SU-DHL-6 (cell line): ENCODE measurements around the gene FSD2.

Experiments used
- H2AFZ ChIP-seq: fragments of 200-600 bp; sonication (generic); 2 replicates; pipeline ENCODE4 v1.6.1; 2014; ENCODE audit warnings: low read depth, mild to moderate bottlenecking, moderate library complexity, mixed read lengths, antibody characterized with exemption, low read length; ENCODE audit not compliant: severe bottlenecking
- H3F3A ChIP-seq: fragments of 200-600 bp; shearing (Covaris generic); 2 replicates; pipeline ENCODE4 v1.6.0; 2016; ENCODE audit warnings: antibody characterized with exemption, mild to moderate bottlenecking; ENCODE audit not compliant: insufficient read depth
- H3K27ac ChIP-seq: fragments of 200-600 bp; sonication (generic); 2 replicates; pipeline ENCODE4 v1.5.1; 2016; ENCODE audit warnings: low read depth, mild to moderate bottlenecking, low read length, moderate library complexity, mixed read lengths
- H3K27me3 ChIP-seq: fragments of 200-600 bp; sonication (generic), shearing (Covaris generic); 2 replicates; pipeline ENCODE4 v1.6.0; 2014; ENCODE audit warnings: mild to moderate bottlenecking, low read length
- H3K36me3 ChIP-seq: fragments of 200-600 bp; sonication (generic); 2 replicates; pipeline ENCODE4 v1.6.1; 2014; ENCODE audit warnings: mild to moderate bottlenecking, low read length, mixed read lengths
- H3K4me2 ChIP-seq: fragments of 300-600, 200-600 bp; shearing (Covaris generic), sonication (generic); 2 replicates; pipeline ENCODE4 v1.6.0; 2014; ENCODE audit warnings: low read length, low read depth, mild to moderate bottlenecking; ENCODE audit not compliant: poor library complexity, severe bottlenecking
- H3K4me3 ChIP-seq: fragments of 200-600 bp; sonication (generic); 2 replicates; pipeline ENCODE4 v1.5.1; 2014; ENCODE audit warnings: antibody characterized with exemption, low read length, mild to moderate bottlenecking, mixed read lengths; ENCODE audit not compliant: insufficient read depth, poor library complexity, severe bottlenecking
- H3K79me2 ChIP-seq: fragments of 200-600 bp; sonication (generic); 2 replicates; pipeline ENCODE4 v1.6.1; 2014; ENCODE audit warnings: mild to moderate bottlenecking, low read length, moderate library complexity; ENCODE audit not compliant: insufficient read depth
- H3K9ac ChIP-seq: fragments of 200-600 bp; sonication (generic); 2 replicates; pipeline ENCODE4 v1.7.0; 2014; ENCODE audit warnings: mild to moderate bottlenecking, low read length
- H3K9me2 ChIP-seq: fragments of 200-600 bp; sonication (generic); replicated peaks from 2 replicates; pipeline ENCODE4 v1.6.1; 2014; ENCODE audit warnings: low read length; ENCODE audit not compliant: insufficient read depth
- H3K9me3 ChIP-seq: fragments of 200-600 bp; sonication (generic); 2 replicates; pipeline ENCODE4 v1.6.1; 2014; ENCODE audit warnings: low read length, mixed read lengths; ENCODE audit not compliant: insufficient read depth
- H4K20me1 ChIP-seq: fragments of 200-600 bp; sonication (generic); 2 replicates; pipeline ENCODE4 v1.6.1; 2014; ENCODE audit warnings: low read depth, mild to moderate bottlenecking, antibody characterized with exemption, low read length, moderate library complexity, mixed read lengths
- CTCF ChIP-seq: fragments of 200-600 bp; sonication (generic); IDR thresholded peaks from one replicate; pipeline ENCODE4 v1.5.1; 2017; ENCODE audit warnings: antibody characterized with exemption, mild to moderate bottlenecking, low read length, moderate library complexity; ENCODE audit not compliant: insufficient read depth, poor library complexity, severe bottlenecking
- EZH2phosphoT487 ChIP-seq: fragments of 200-600 bp; sonication (generic), shearing (Covaris generic); conservative IDR thresholded peaks from 2 replicates; pipeline ENCODE4 v1.6.1; 2018; ENCODE audit warnings: mild to moderate bottlenecking, antibody characterized with exemption, low read length, moderate library complexity, mixed read lengths

FSD2 gene

GRCh38 chr15:82726816-82727215 is 79.1 kb downstream of the FSD2 start:
- H2AFZ ChIP-seq: no peak overlapping the region
- H3K9me2 ChIP-seq: no peaks in the 10 kb centered on the region
- H3K79me2 ChIP-seq: no peaks in the 10 kb centered on the region
- TF ChIP-seq EZH2phosphoT487 (no peak), CTCF (no peak)
- no peaks in the 10 kb centered on the region for H3K9me3 ChIP-seq
- H3K36me3 ChIP-seq: no peaks in the 10 kb centered on the region
- no peak overlapping the region for H3K4me2 ChIP-seq
- H4K20me1 ChIP-seq: no peaks in the 10 kb centered on the region
- H3K4me3 ChIP-seq: no peak overlapping the region
- H3K9ac ChIP-seq: no peak overlapping the region
- no peaks in the 10 kb centered on the region for H3K27me3 ChIP-seq
- no peak overlapping the region for H3K27ac ChIP-seq
- no peaks in the 10 kb centered on the region for H3F3A ChIP-seq

- no peaks in the 10 kb centered on the region for H3K27me3 ChIP-seq
- H3K27ac ChIP-seq: no peak overlapping the region
- H4K20me1 ChIP-seq: no peaks in the 10 kb centered on the region
- H3K4me3 ChIP-seq: no peak overlapping the region
- no peaks in the 10 kb centered on the region for H3F3A ChIP-seq
- H3K9me3 ChIP-seq: no peaks in the 10 kb centered on the region
- no peaks in the 10 kb centered on the region for H3K79me2 ChIP-seq
- H3K36me3 ChIP-seq: no peaks in the 10 kb centered on the region
- H3K9me2 ChIP-seq: no peaks in the 10 kb centered on the region
- no peak for TF ChIP-seq EZH2phosphoT487
- TF ChIP-seq CTCF: no peak
- H3K4me2 ChIP-seq: no peak overlapping the region
- H2AFZ ChIP-seq: no peak overlapping the region
- H3K9ac ChIP-seq: no peak overlapping the region
Measured at GRCh38 chr15:82715003-82715402, 90.9 kb downstream of the FSD2 start.

- TF ChIP-seq EZH2phosphoT487: no peak
- no peak for TF ChIP-seq CTCF
- H3K36me3 ChIP-seq: no peaks in the 10 kb centered on the region
- H3K4me3 ChIP-seq: no peak overlapping the region
- no peak overlapping the region for H3K4me2 ChIP-seq
- no peaks in the 10 kb centered on the region for H3F3A ChIP-seq
- H3K79me2 ChIP-seq: no peaks in the 10 kb centered on the region
- H3K9me3 ChIP-seq: no peaks in the 10 kb centered on the region
- H3K9me2 ChIP-seq: no peaks in the 10 kb centered on the region
- H2AFZ ChIP-seq: no peak overlapping the region
- no peak overlapping the region for H3K27ac ChIP-seq
- H3K27me3 ChIP-seq: no peaks in the 10 kb centered on the region
- H4K20me1 ChIP-seq: no peaks in the 10 kb centered on the region
- no peak overlapping the region for H3K9ac ChIP-seq
Measured at GRCh38 chr15:82714016-82714415, 91.9 kb downstream of the FSD2 start.

GRCh38 chr15:82712036-82712435 is 93.8 kb downstream of the FSD2 start:
- Histone ChIP-seq H3F3A (no peaks in the 10 kb centered on the region), H4K20me1 (no peaks in the 10 kb centered on the region), H3K9ac (no peak overlapping the region), H3K9me3 (no peaks in the 10 kb centered on the region), H2AFZ (no peak overlapping the region), H3K36me3 (no peaks in the 10 kb centered on the region), H3K9me2 (no peaks in the 10 kb centered on the region), H3K27me3 (no peaks in the 10 kb centered on the region), H3K4me2 (no peak overlapping the region), H3K27ac (no peak overlapping the region), H3K4me3 (no peak overlapping the region), H3K79me2 (no peaks in the 10 kb centered on the region)
- no peak for TF ChIP-seq CTCF
- no peak for TF ChIP-seq EZH2phosphoT487
